Type B pancreatic cell (in vitro differentiated cells): ENCODE measurements around the gene FDPS. TPM values are rescaled to one million over a fixed set of nuclear protein-coding genes. Genes with fewer than 3 reads are reported as not detected.
"Not testable (repeated sequence)": the region's sequence is repeated elsewhere in the genome, so short reads cannot be mapped to it uniquely, and the experiment has no call there.

Experiments used
- DNase-seq: peaks from one replicate; pipeline ENCODE4 v3.0.0; 2021; ENCODE audit warnings: mixed read lengths; ENCODE audit not compliant: unreplicated experiment; ENCODE audit errors: extremely low spot score
- H3K27ac Mint-ChIP-seq: 2 replicates; pipeline ENCODE4 v1.8.0; 2021; ENCODE audit warnings: mild to moderate bottlenecking, mixed read lengths
- H3K27me3 Mint-ChIP-seq: 2 replicates; pipeline ENCODE4 v1.8.0; 2021; ENCODE audit warnings: mixed read lengths
- H3K36me3 Mint-ChIP-seq: 2 replicates; pipeline ENCODE4 v1.8.0; 2021; ENCODE audit warnings: mixed read lengths
- H3K4me1 Mint-ChIP-seq: one replicate; pipeline ENCODE4 v1.8.0; 2021; ENCODE audit warnings: mixed read lengths; ENCODE audit not compliant: unreplicated experiment
- H3K4me3 Mint-ChIP-seq: 2 replicates; pipeline ENCODE4 v1.8.0; 2021; ENCODE audit warnings: mild to moderate bottlenecking, mixed read lengths
- H3K9me3 Mint-ChIP-seq: 2 replicates; pipeline ENCODE4 v1.8.0; 2021; ENCODE audit warnings: mixed read lengths
- total RNA-seq: library from RNA; stranded (reverse); gene quantifications from 2 replicates; pipeline ENCODE4 v1.2.1, GENCODE V29; 2021; ENCODE audit warnings: low replicate concordance
- TF ChIP-seq, protein P1 (sequence below): fragments of 200-600 bp; sonication (generic); conservative IDR thresholded peaks from 2 replicates; pipeline ENCODE4 v1.5.0; 2021; ENCODE audit warnings: antibody characterized with exemption, mild to moderate bottlenecking

Gene FDPS
- total RNA-seq, 1 donor from 2014 or later, result 183 TPM

DNA sequence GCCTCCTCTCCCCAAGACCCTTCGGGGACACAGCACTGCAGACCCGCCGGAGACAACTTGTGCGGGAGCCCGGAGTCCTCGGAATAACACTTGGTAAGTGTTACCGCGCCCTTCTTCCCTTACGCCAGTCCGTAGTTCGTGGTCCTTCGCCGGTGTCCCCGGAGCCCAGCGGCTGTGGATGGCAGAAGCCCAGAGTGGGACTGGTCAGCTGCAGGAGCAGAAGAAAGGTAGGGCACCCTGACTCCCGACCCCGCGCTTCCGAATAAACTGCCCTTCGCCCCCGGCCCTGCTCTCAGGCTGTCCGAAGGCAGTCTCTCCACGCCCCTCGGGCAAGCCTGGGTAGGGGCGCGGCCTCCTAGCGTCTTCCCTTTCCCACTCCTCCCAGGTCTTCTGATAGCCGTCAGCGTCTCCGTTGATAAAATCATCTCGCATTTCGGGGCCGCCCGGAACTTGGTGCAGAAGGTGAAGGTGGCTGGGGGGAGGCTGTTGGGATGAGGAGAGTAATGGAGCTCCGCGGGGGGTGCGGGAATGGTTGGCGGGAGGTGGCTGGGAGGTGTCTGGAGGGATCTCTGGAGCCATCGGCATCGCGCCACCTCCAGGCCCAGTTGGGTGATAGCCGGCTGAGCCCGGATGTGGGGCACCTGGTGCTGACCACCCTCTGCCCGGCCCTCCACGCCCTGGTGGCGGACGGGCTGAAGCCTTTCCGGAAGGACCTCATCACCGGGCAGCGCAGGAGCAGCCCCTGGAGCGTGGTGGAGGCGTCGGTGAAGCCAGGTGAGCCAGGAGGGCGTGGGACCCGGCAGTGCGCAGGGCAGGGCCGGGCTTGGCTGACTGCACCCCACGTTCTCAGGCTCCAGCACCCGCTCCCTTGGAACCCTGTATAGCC, 16.3 kb downstream of the FDPS start:
- Mint-ChIP-seq H3K9me3 (no peaks in the 10 kb centered on the region), H3K27me3 (no peaks in the 10 kb centered on the region), H3K27ac (peak overlapping the region; percentile 61), H3K4me3 (peak overlapping the region; percentile 90), H3K36me3 (no peaks in the 10 kb centered on the region), H3K4me1 (peaks cover 26% of the 10 kb centered on the region)
- TF ChIP-seq, protein P1, sequence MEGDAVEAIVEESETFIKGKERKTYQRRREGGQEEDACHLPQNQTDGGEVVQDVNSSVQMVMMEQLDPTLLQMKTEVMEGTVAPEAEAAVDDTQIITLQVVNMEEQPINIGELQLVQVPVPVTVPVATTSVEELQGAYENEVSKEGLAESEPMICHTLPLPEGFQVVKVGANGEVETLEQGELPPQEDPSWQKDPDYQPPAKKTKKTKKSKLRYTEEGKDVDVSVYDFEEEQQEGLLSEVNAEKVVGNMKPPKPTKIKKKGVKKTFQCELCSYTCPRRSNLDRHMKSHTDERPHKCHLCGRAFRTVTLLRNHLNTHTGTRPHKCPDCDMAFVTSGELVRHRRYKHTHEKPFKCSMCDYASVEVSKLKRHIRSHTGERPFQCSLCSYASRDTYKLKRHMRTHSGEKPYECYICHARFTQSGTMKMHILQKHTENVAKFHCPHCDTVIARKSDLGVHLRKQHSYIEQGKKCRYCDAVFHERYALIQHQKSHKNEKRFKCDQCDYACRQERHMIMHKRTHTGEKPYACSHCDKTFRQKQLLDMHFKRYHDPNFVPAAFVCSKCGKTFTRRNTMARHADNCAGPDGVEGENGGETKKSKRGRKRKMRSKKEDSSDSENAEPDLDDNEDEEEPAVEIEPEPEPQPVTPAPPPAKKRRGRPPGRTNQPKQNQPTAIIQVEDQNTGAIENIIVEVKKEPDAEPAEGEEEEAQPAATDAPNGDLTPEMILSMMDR, result peak; percentile 68
- DNase-seq, result no peak

DNA sequence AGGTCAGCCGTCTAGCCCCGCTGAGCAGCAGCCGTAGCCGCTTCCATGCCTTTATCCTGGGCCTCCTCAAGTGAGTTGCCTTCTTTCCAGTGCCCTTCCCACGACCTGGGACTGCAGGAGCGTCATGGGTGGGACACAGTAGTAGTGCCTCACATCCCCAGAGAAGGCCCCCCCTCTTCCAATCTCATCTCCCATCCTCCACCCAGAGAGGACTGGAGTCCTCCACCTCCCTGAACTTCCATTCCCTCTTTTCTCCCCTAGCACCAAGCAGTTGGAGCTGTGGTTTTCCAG, 16.9 kb downstream of the FDPS start:
- Mint-ChIP-seq H3K27ac (peak overlapping the region; percentile 55), H3K9me3 (no peaks in the 10 kb centered on the region), H3K36me3 (peaks cover 1% of the 10 kb centered on the region), H3K4me3 (peak overlapping the region; percentile 81), H3K4me1 (peaks cover 20% of the 10 kb centered on the region), H3K27me3 (no peaks in the 10 kb centered on the region)
- TF ChIP-seq, protein P1, result no peak
- DNase-seq, result no peak

DNA sequence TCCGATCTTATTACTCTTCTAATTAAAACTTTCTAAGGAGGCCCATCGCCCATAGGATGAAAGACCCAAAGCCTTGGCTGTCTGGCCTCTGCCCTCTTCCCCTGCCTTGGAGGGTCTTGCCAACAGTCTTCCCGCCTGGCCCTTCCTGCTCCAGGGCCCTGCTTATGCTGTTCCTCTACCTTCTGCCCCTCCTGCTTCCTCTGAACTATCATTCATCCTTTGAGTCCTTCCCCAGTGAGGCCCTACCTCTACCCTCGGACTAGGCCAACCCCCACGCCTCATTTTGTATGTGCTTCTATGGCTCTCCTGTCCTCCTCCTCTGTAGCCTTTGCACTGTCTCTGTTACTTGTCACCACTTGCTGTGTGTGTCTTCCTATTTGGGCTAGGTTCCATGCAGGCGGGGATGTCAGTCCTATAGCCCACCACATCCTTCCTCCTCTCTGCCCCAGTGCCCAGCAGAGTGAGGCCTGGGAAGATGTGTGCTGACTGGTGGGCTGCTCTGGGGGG, 17.4 kb downstream of the FDPS start:
- no peak for DNase-seq
- Mint-ChIP-seq H3K4me3 (peak overlapping the region; percentile 81), H3K9me3 (no peaks in the 10 kb centered on the region), H3K36me3 (peaks cover 7% of the 10 kb centered on the region), H3K4me1 (peaks cover 20% of the 10 kb centered on the region), H3K27ac (peak overlapping the region; percentile 55), H3K27me3 (no peaks in the 10 kb centered on the region)
- TF ChIP-seq, protein P1, result no peak

DNA sequence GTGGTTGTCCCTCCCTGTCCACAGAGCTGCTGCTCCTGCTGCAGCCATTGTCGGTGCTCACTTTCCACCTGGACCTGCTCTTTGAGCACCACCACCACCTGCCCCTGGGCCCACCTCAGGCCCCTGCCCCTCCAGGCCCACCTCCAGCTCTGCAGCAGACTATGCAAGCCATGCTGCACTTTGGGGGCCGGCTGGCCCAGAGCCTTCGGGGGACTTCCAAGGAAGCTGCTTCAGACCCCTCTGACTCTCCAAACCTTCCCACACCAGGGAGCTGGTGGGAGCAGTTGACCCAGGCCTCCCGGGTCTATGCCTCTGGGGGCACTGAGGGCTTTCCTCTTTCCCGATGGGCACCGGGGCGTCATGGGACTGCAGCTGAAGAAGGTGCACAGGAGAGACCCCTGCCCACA, 18.0 kb downstream of the FDPS start:
- H3K4me1 Mint-ChIP-seq, result peaks cover 17% of the 10 kb centered on the region
- no peak overlapping the region for H3K27ac Mint-ChIP-seq

DNA sequence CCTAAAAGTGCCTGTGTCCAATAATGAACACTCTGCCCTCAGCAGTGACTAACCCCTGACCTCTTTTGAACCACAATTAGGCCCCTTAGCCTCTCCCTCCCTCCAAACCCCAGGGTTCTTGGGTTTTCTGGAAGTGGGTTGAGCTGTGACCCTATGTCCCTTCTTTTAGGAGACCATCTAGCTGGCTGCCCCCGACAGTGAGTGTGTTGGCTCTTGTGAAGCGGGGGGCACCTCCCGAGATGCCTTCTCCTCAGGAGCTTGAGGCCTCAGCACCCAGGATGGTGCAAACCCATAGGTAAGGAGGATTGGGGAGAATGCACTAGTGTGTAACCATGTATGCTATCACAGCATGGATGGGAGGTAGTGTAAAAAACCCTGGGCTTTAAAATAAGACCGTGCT, 19.3 kb downstream of the FDPS start:
- no peaks in the 10 kb centered on the region for H3K27me3 Mint-ChIP-seq
- peak; percentile 44 for DNase-seq
- peak overlapping the region; percentile 25 for H3K4me3 Mint-ChIP-seq
- peaks cover 8% of the 10 kb centered on the region for H3K4me1 Mint-ChIP-seq
- H3K36me3 Mint-ChIP-seq, result peaks cover 10% of the 10 kb centered on the region
- TF ChIP-seq, protein P1, result no peak
- H3K9me3 Mint-ChIP-seq, result no peaks in the 10 kb centered on the region
- no peak overlapping the region for H3K27ac Mint-ChIP-seq

More for the DNA sequence above, 18.0 kb downstream of the FDPS start:
- no peak overlapping the region for H3K4me3 Mint-ChIP-seq
- TF ChIP-seq, protein P1, result no peak
- no peak for DNase-seq
- peaks cover 10% of the 10 kb centered on the region for H3K36me3 Mint-ChIP-seq
- H3K9me3 Mint-ChIP-seq, result no peaks in the 10 kb centered on the region
- no peaks in the 10 kb centered on the region for H3K27me3 Mint-ChIP-seq

DNA sequence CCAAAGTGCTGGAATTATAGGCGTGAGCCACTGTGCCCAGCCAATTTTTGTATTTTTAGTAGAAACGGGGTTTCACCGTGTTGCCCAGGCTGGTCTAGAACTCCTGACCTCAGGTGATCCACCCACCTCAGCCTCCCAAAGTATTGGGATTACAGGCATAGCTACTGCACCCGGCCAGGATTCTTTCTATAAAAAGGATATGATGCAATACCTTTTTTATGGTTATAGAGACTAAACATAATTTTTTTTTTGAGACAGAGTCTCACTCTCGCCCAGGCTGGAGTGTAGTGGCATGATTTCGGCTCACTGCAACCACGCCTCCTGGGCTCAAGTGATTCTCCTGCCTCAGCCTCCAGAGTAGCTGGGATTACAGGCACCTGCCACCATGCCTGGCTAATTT, 20.2 kb downstream of the FDPS start:
- peak; percentile 27 for DNase-seq
- not testable (repeated sequence) for H3K4me3 Mint-ChIP-seq, H3K27me3 Mint-ChIP-seq, H3K4me1 Mint-ChIP-seq, H3K27ac Mint-ChIP-seq, H3K9me3 Mint-ChIP-seq
- peaks cover 15% of the 10 kb centered on the region for H3K36me3 Mint-ChIP-seq
